CD4-positive, CD25-positive, alpha-beta regulatory T cell (primary cell): Measurements from ENCODE around the gene LDLRAD3. TPM values are rescaled to one million over a fixed set of nuclear protein-coding genes. Genes with fewer than 3 reads are reported as not detected.

ENCODE experiments used
- ATAC-seq, 2 donors: fragments of 150-1000 bp; cut with Tn5 transposase; one replicate each; pipeline ENCODE4 v1.10.0; 2021; ENCODE audit warnings: low read depth in 2 of 2, moderate number of reproducible peaks in 2 of 2, moderate library complexity in 1 of 2
- DNase-seq, 3 donors: peaks; one replicate each; pipeline versions ENCODE4 v3.0.0 to v3.0.0-alpha.2; 2012 to 2022; ENCODE audit warnings: mixed read lengths in 1 of 3
- H3K27ac ChIP-seq: one replicate; pipeline ENCODE4 v1.7.0; 2013; ENCODE audit warnings: mild to moderate bottlenecking, low read length; ENCODE audit not compliant: insufficient read depth, poor library complexity, severe bottlenecking
- H3K27me3 ChIP-seq: one replicate; pipeline ENCODE4 v1.7.0; 2013; ENCODE audit warnings: low read length; ENCODE audit not compliant: control insufficient read depth, insufficient read depth
- H3K36me3 ChIP-seq: one replicate; pipeline ENCODE4 v1.7.0; 2013; ENCODE audit warnings: mild to moderate bottlenecking, low read length, moderate library complexity; ENCODE audit not compliant: control insufficient read depth, insufficient read depth
- H3K4me1 ChIP-seq: 2 replicates; pipeline ENCODE4 v1.7.0; 2013; ENCODE audit warnings: mild to moderate bottlenecking, low read length; ENCODE audit not compliant: insufficient read depth, control insufficient read depth, poor library complexity, severe bottlenecking
- H3K4me3 ChIP-seq: one replicate; pipeline ENCODE4 v1.7.0; 2013; ENCODE audit warnings: low read depth, mild to moderate bottlenecking, low read length, moderate library complexity
- H3K9me3 ChIP-seq, 2 experiments: 1 replicate in 1 of 2; 2 replicates in 1 of 2; pipeline ENCODE4 v1.7.0; 2013; ENCODE audit warnings: low read length in 2 of 2, mild to moderate bottlenecking in 1 of 2, moderate library complexity in 1 of 2; ENCODE audit not compliant: control insufficient read depth in 2 of 2
- H3K27ac Mint-ChIP-seq, 3 donors: one replicate each; pipeline ENCODE4 v1.8.0; 2020 to 2022; ENCODE audit warnings: mild to moderate bottlenecking in 3 of 3, mixed read lengths in 3 of 3, moderate library complexity in 2 of 3
- H3K27me3 Mint-ChIP-seq: one replicate; pipeline ENCODE4 v1.8.0; 2022; ENCODE audit warnings: mild to moderate bottlenecking, mixed read lengths
- H3K36me3 Mint-ChIP-seq: one replicate; pipeline ENCODE4 v1.8.0; 2020; ENCODE audit warnings: mixed read lengths
- H3K4me1 Mint-ChIP-seq, 4 donors: one replicate each; pipeline ENCODE4 v1.8.0; 2020 to 2022; ENCODE audit warnings: mixed read lengths in 4 of 4, mild to moderate bottlenecking in 1 of 4
- H3K4me3 Mint-ChIP-seq, 4 donors: one replicate each; pipeline ENCODE4 v1.8.0; 2020 to 2022; ENCODE audit warnings: mild to moderate bottlenecking in 4 of 4, mixed read lengths in 4 of 4, moderate library complexity in 3 of 4
- H3K9me3 Mint-ChIP-seq, 7 donors: one replicate each; pipeline ENCODE4 v1.8.0; 2020 to 2022; ENCODE audit warnings: mixed read lengths in 7 of 7, mild to moderate bottlenecking in 3 of 7, moderate library complexity in 2 of 7
- polyA plus RNA-seq, 4 donors: library from polyadenylated mRNA; unstranded; fragments of 300-500 nt; fragmentation: Illumina TruSeq; gene quantifications; one replicate each; pipeline ENCODE4 v1.2.3, GENCODE V29; 2021
- total RNA-seq: library from RNA; stranded (reverse); gene quantifications from one replicate; pipeline ENCODE4 v1.2.3, GENCODE V29; 2022

The LDLRAD3 gene
- total and polyA plus RNA-seq, 5 donors from 2014 or later: 0.06 TPM; not detected in 4

DNA sequence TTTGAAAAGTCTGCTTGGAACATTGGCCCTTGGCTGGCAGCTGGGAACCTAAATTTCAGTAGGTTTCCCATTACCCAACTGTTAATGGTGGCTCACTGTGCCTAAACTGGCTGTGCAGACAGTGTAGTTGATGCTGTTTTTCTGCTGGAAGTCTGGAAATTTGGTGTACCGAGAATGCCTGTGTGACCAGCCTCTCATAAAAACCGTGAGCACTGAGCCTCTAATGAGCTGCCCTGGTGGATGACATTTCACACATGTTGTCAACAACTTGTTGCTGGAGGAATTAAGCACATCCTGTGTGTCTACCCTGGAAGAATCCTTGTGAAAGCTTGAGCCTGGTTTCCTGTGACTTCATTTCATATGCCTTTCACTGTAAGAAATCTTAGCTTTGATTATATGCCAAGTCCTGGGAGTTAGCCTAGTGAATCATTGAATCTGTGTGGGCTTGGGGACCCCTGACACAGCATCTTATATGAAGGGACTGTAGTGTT lies 131.1 kb downstream of the LDLRAD3 start:
- Mint-ChIP-seq H3K4me3 (no peak overlapping the region), H3K36me3 (no peaks in the 10 kb centered on the region), H3K27ac (no peak overlapping the region), H3K4me1 (no peaks in the 10 kb centered on the region), H3K9me3 (peaks cover 0 to 3% (median 0%) of the 10 kb centered on the region in 7 donors), H3K27me3 (peaks cover 1% of the 10 kb centered on the region)
- Histone ChIP-seq H3K4me3 (no peak overlapping the region), H3K4me1 (no peaks in the 10 kb centered on the region), H3K27ac (no peak overlapping the region), H3K27me3 (no peaks in the 10 kb centered on the region), H3K36me3 (no peaks in the 10 kb centered on the region), H3K9me3 (no peaks in the 10 kb centered on the region)
- DNase-seq (no peak), ATAC-seq (no peak)

DNA sequence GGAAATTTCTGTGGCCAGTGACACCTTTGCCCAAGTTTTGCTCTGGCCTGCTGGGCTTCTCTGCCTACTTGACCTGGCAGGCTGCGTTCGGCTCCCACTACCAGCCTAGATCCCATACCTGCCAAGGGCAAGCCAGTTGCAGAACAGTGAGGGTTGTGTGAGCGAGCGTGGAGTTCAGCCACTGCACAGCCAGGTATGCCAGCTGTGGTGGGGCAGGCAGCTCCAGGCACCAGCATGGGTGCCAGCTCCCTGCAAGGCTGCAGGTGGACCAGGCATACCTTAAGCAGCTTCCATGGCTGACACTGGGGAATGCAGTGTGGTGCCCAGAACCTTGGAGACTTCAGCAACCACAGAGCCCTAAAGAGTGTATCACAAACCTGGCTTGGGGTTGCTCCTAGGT lies 133.5 kb downstream of the LDLRAD3 start:
- H3K9me3 Mint-ChIP-seq: peaks cover 0 to 7% (median 0%) of the 10 kb centered on the region in 7 donors
- H3K36me3 Mint-ChIP-seq: no peaks in the 10 kb centered on the region

DNA sequence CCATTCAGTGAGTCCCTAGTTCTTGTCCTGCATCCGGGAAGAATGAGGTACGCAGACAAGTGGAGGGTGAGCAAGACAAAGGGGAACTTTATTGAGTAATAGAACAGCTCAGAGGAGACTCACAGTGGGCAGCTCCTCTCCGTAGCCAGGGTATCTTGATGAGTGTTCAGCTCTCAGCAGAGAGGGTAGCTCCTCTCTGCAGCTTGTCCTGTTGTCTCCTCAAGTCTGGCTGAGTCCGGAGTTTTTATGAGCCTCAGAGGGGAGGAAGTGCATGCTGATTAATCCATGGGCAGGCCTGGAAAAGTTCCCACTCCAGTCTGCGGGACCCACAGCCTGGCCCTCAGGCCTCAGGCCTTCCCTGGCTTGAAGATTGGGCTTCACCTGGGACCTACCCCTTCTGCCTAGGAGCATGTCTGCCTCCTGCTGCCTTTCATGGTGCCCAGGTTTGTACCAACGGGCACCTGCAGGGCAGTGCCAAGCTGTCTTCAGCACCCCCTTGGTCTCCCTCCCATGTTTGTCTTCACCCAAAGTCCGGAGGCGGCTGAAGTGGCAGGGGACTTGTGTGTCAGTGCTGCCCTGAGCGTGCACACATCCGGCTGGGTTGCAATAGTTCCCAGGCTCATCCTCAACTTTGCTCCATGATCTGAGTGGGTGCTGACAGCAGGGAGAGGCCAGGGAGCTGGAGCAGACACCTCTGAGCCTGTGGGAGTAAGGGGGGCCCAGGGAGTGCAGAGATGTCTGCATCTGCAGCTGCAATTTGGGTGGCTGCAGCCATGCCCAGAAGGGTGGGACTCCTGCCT lies 134.2 kb downstream of the LDLRAD3 start:
- no peak overlapping the region for H3K27ac Mint-ChIP-seq
- no peak overlapping the region for H3K4me3 Mint-ChIP-seq
- no peaks in the 10 kb centered on the region for H3K36me3 Mint-ChIP-seq
- Histone ChIP-seq H3K27ac (no peak overlapping the region), H3K4me1 (no peaks in the 10 kb centered on the region), H3K36me3 (no peaks in the 10 kb centered on the region), H3K27me3 (no peaks in the 10 kb centered on the region), H3K9me3 (no peaks in the 10 kb centered on the region), H3K4me3 (no peak overlapping the region)
- ATAC-seq (no peak), DNase-seq (no peak)
- peaks cover 0 to 13% (median 0%) of the 10 kb centered on the region in 7 donors for H3K9me3 Mint-ChIP-seq
- peaks cover 5% of the 10 kb centered on the region for H3K27me3 Mint-ChIP-seq
- no peaks in the 10 kb centered on the region for H3K4me1 Mint-ChIP-seq

More for the DNA sequence above, 133.5 kb downstream of the LDLRAD3 start:
- Histone ChIP-seq H3K27ac (no peak overlapping the region), H3K4me1 (no peaks in the 10 kb centered on the region), H3K9me3 (no peaks in the 10 kb centered on the region), H3K4me3 (no peak overlapping the region), H3K36me3 (no peaks in the 10 kb centered on the region), H3K27me3 (no peaks in the 10 kb centered on the region)
- Mint-ChIP-seq H3K27me3 (peaks cover 5% of the 10 kb centered on the region), H3K4me1 (no peaks in the 10 kb centered on the region), H3K4me3 (no peak overlapping the region), H3K27ac (no peak overlapping the region)
- no peak for DNase-seq
- ATAC-seq: no peak

DNA sequence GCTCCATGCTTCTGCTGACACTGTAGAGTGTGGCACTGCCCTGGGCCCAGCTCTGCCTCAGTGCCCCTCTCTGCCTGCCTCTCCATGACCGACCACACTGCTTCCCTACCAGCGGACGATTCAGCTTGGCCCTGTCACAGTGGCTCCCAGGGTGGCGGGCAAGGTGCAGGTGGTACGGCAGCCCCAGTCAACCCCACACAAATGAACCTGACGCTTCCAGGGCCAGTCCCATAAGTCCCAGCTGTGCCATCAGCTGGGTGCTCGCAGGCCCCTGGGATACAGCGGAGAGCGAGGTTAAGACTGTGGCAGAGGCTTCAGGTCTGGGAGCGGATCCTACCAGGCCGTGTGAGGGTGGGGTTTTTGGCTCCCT lies 134.8 kb downstream of the LDLRAD3 start:
- peaks cover 0 to 13% (median 0%) of the 10 kb centered on the region in 7 donors for H3K9me3 Mint-ChIP-seq
- H3K4me1 ChIP-seq: no peaks in the 10 kb centered on the region
- H3K27me3 Mint-ChIP-seq: peaks cover 5% of the 10 kb centered on the region
- no peaks in the 10 kb centered on the region for H3K27me3 ChIP-seq
- no peak overlapping the region for H3K27ac Mint-ChIP-seq
- no peaks in the 10 kb centered on the region for H3K4me1 Mint-ChIP-seq
- no peak overlapping the region for H3K4me3 ChIP-seq
- no peak overlapping the region for H3K4me3 Mint-ChIP-seq
- no peaks in the 10 kb centered on the region for H3K36me3 ChIP-seq
- H3K9me3 ChIP-seq: no peaks in the 10 kb centered on the region
- no peak overlapping the region for H3K27ac ChIP-seq
- DNase-seq: no peak
- no peak for ATAC-seq
- no peaks in the 10 kb centered on the region for H3K36me3 Mint-ChIP-seq

DNA sequence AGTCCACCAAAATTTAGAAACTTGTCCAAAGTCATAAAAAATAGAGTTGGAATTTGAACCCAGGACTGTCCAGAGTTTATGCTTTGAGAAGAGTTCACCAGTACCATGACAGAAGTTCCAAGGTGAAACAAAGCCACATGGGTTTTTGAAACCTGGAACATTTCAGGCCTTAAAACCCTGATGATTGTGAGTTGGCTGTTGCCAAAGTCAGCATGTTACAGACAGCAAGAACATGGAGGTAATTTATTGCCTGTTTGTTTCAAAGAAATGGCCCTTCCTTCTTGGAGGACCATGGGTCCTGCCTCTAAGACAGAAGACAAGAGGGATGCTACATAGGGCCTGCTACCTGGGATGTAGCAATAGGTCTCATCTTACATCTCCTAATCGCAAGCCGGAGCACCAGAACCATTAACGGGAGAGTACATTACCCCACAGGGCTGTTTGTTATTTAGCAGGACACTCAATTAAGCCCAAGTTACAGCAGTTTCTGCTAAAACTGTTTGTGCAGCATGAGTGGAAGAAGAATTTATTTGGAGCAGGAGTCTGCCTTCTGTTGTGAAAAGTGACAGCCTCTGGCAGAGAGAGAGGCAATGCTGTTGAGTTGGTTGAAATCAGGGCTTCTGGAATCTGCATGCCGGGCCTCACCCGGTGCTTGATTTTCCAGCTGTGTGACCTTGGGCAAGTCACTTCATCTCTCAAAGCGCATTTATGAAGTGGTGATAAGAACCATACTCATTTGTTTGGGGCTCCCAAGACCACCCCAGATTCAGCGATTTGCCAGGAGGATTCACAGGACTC lies 136.2 kb downstream of the LDLRAD3 start:
- ATAC-seq: no peak
- Histone ChIP-seq H3K27me3 (no peaks in the 10 kb centered on the region), H3K4me3 (no peak overlapping the region), H3K27ac (no peak overlapping the region), H3K4me1 (no peaks in the 10 kb centered on the region), H3K36me3 (no peaks in the 10 kb centered on the region), H3K9me3 (no peaks in the 10 kb centered on the region)
- Mint-ChIP-seq H3K9me3 (peaks cover 0 to 13% (median 3%) of the 10 kb centered on the region in 7 donors), H3K27ac (no peak overlapping the region), H3K27me3 (peaks cover 5% of the 10 kb centered on the region), H3K36me3 (no peaks in the 10 kb centered on the region), H3K4me3 (no peak overlapping the region), H3K4me1 (no peaks in the 10 kb centered on the region)
- no peak for DNase-seq

DNA sequence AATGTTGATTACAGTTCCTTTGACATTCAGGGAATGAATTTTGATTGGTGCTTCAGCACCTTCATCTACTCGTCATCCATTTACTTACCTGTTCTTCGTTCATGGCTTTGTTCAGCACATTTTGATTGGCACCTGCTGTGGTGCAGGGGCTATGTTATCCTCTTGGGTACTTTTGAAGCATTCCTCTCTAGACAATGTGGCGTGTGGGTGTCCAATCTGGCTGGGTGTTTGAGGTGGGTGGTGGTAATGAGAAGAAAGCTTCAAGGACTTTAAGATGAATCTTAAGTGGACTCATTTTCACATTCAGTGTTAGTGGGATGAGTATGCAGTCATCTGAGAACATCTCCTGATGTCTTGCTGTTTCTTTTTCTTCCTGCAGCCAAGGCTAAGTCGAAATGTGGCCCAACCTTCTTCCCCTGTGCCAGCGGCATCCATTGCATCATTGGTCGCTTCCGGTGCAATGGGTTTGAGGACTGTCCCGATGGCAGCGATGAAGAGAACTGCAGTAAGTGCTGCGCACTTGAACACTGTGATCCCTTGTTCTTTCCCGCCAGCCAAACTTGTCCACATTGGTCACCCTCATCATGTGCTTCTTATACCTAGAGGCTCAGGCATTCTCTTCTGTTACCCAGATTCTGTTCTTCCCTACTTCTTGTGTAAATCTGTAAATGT lies 137.5 kb downstream of the LDLRAD3 start:
- no peak overlapping the region for H3K27ac Mint-ChIP-seq
- no peak for ATAC-seq
- no peak overlapping the region for H3K4me3 Mint-ChIP-seq

DNA sequence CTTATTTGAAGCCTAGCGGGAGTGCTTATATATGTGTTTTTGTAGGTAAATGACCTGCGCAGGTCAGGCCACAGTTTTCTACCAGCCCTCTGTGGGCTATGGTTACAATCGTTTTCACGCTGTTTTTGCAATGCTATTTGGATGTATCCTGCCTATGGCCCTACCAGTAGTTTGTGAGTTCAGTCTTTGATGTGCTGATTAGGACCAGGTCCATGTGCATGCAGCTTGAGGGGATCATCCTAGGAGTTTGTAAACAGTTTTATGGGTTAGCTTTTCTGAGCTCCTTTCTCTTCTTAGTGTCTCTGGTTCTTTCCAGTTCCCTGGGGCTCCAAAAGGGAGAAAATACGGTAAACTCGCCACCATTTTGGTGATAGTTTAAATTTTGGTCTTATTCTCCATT lies 142.5 kb downstream of the LDLRAD3 start:
- Mint-ChIP-seq H3K4me3 (no peak overlapping the region), H3K4me1 (no peaks in the 10 kb centered on the region), H3K9me3 (peaks cover 0 to 16% (median 3%) of the 10 kb centered on the region in 7 donors), H3K36me3 (no peaks in the 10 kb centered on the region), H3K27me3 (peaks cover 6% of the 10 kb centered on the region), H3K27ac (no peak overlapping the region)
- no peak overlapping the region for H3K4me3 ChIP-seq
- no peak for ATAC-seq
- H3K27me3 ChIP-seq: peaks cover 8% of the 10 kb centered on the region
- H3K27ac ChIP-seq: no peak overlapping the region
- no peak for DNase-seq
- no peaks in the 10 kb centered on the region for H3K4me1 ChIP-seq
- H3K9me3 ChIP-seq: no peaks in the 10 kb centered on the region
- H3K36me3 ChIP-seq: no peaks in the 10 kb centered on the region

More for the DNA sequence above, 137.5 kb downstream of the LDLRAD3 start:
- no peaks in the 10 kb centered on the region for H3K27me3 ChIP-seq
- Mint-ChIP-seq H3K27me3 (peaks cover 5% of the 10 kb centered on the region), H3K9me3 (peaks cover 0 to 18% (median 3%) of the 10 kb centered on the region in 7 donors), H3K4me1 (no peaks in the 10 kb centered on the region), H3K36me3 (no peaks in the 10 kb centered on the region)
- H3K9me3 ChIP-seq: no peaks in the 10 kb centered on the region
- no peaks in the 10 kb centered on the region for H3K4me1 ChIP-seq
- H3K36me3 ChIP-seq: no peaks in the 10 kb centered on the region
- no peak overlapping the region for H3K4me3 ChIP-seq
- no peak for DNase-seq
- no peak overlapping the region for H3K27ac ChIP-seq
